Measurements from ENCODE around the gene DENND1A. TPM values are rescaled to one million over a fixed set of nuclear protein-coding genes. Genes with fewer than 3 reads are reported as not detected.

DENND1A gene
- total and polyA plus RNA-seq, 2 experiments from 2014 or later = 13.1 to 28.7 TPM

DNA sequence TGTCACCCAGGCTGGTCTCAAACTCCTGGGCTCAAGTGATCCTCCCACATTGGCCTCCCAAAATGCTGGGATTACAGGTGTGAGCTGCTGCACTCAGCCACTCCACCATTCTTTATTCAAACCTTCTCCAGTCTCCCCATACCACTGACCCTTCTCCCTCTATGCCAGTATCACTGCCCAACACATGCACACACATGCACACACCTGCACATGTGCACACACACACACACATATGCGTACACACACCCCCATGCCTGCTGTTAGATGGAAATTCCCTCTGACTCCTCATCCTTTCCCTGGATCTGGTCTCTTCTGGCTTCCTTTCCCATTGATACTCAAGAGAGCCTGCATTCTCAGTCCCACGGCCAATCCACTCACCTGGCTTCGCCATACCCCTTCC lies 404.0 kb downstream of the DENND1A start:
- H2AFZ ChIP-seq = no peak overlapping the region

More for the DNA sequence above, 404.0 kb downstream of the DENND1A start:
- H3K4me1 ChIP-seq (ENCODE audit: insufficient read depth) = no peaks in the 10 kb centered on the region
- no peak overlapping the region for H3K4me2 ChIP-seq
- H3F3A ChIP-seq (replicated peaks; ENCODE audit: low read depth) = no peaks in the 10 kb centered on the region
- no peak overlapping the region for H3K27ac Mint-ChIP-seq
- H3K27me3 Mint-ChIP-seq (ENCODE audit: insufficient read depth, low read depth, poor library complexity) = peaks cover 5% of the 10 kb centered on the region
- ATAC-seq (no peak; the same call in 2 of the 3 replicates), DNase-seq (ENCODE audit: low spot score) (no peak)
- no peaks in the 10 kb centered on the region for H3K79me2 ChIP-seq (replicated peaks; ENCODE audit: insufficient read depth)
- H3K36me3 Mint-ChIP-seq (ENCODE audit: low read depth) = peaks cover 4% of the 10 kb centered on the region; the same call in 1 of the 3 replicates
- H3K4me3 ChIP-seq = no peak overlapping the region
- no peak overlapping the region for H3K27ac ChIP-seq (ENCODE audit: low read depth)
- no peaks in the 10 kb centered on the region for H3K36me3 ChIP-seq (ENCODE audit: insufficient read depth)
- H3K27me3 ChIP-seq (ENCODE audit: insufficient read depth) = no peaks in the 10 kb centered on the region
- H3K9me3 Mint-ChIP-seq = peaks cover 5% of the 10 kb centered on the region; the same call in 1 of the 3 replicates
- H3K9me2 ChIP-seq (ENCODE audit: insufficient read depth) = no peaks in the 10 kb centered on the region
- peaks cover 6% of the 10 kb centered on the region for H4K20me1 ChIP-seq (replicated peaks; ENCODE audit: insufficient read depth)
- no peak overlapping the region for H3K4me3 Mint-ChIP-seq
- TF ChIP-seq STAT1 (IDR thresholded peaks at IDR 0.05; ENCODE audit: unreplicated experiment) = no peak
- no peak for TF ChIP-seq EZH2 (IDR thresholded peaks at IDR 0.05; ENCODE audit: low read depth, unreplicated experiment)
- no peak for TF ChIP-seq POLR2AphosphoS5 (IDR thresholded peaks at IDR 0.05; ENCODE audit: low read depth)
- TF ChIP-seq EZH2phosphoT487 (IDR thresholded peaks at IDR 0.05; ENCODE audit: unreplicated experiment) = no peak
- TF ChIP-seq, protein P1, sequence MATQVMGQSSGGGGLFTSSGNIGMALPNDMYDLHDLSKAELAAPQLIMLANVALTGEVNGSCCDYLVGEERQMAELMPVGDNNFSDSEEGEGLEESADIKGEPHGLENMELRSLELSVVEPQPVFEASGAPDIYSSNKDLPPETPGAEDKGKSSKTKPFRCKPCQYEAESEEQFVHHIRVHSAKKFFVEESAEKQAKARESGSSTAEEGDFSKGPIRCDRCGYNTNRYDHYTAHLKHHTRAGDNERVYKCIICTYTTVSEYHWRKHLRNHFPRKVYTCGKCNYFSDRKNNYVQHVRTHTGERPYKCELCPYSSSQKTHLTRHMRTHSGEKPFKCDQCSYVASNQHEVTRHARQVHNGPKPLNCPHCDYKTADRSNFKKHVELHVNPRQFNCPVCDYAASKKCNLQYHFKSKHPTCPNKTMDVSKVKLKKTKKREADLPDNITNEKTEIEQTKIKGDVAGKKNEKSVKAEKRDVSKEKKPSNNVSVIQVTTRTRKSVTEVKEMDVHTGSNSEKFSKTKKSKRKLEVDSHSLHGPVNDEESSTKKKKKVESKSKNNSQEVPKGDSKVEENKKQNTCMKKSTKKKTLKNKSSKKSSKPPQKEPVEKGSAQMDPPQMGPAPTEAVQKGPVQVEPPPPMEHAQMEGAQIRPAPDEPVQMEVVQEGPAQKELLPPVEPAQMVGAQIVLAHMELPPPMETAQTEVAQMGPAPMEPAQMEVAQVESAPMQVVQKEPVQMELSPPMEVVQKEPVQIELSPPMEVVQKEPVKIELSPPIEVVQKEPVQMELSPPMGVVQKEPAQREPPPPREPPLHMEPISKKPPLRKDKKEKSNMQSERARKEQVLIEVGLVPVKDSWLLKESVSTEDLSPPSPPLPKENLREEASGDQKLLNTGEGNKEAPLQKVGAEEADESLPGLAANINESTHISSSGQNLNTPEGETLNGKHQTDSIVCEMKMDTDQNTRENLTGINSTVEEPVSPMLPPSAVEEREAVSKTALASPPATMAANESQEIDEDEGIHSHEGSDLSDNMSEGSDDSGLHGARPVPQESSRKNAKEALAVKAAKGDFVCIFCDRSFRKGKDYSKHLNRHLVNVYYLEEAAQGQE (IDR thresholded peaks at IDR 0.05; ENCODE audit: unreplicated experiment) = no peak
- TF ChIP-seq ZNF331 (CRISPR knock-in tag; IDR thresholded peaks at IDR 0.05; ENCODE audit: low read depth) = no peak
- TF ChIP-seq ZNF114 (CRISPR knock-in tag; IDR thresholded peaks at IDR 0.05) = no peak
- no peak for TF ChIP-seq JUNB (IDR thresholded peaks at IDR 0.05; ENCODE audit: unreplicated experiment)
- TF ChIP-seq NANOG (IDR thresholded peaks at IDR 0.05; ENCODE audit: borderline replicate concordance) = no peak
- TF ChIP-seq CREB1 (CRISPR knock-in tag; IDR thresholded peaks at IDR 0.05; ENCODE audit: low read depth) = no peak
- TF ChIP-seq, protein P2, sequence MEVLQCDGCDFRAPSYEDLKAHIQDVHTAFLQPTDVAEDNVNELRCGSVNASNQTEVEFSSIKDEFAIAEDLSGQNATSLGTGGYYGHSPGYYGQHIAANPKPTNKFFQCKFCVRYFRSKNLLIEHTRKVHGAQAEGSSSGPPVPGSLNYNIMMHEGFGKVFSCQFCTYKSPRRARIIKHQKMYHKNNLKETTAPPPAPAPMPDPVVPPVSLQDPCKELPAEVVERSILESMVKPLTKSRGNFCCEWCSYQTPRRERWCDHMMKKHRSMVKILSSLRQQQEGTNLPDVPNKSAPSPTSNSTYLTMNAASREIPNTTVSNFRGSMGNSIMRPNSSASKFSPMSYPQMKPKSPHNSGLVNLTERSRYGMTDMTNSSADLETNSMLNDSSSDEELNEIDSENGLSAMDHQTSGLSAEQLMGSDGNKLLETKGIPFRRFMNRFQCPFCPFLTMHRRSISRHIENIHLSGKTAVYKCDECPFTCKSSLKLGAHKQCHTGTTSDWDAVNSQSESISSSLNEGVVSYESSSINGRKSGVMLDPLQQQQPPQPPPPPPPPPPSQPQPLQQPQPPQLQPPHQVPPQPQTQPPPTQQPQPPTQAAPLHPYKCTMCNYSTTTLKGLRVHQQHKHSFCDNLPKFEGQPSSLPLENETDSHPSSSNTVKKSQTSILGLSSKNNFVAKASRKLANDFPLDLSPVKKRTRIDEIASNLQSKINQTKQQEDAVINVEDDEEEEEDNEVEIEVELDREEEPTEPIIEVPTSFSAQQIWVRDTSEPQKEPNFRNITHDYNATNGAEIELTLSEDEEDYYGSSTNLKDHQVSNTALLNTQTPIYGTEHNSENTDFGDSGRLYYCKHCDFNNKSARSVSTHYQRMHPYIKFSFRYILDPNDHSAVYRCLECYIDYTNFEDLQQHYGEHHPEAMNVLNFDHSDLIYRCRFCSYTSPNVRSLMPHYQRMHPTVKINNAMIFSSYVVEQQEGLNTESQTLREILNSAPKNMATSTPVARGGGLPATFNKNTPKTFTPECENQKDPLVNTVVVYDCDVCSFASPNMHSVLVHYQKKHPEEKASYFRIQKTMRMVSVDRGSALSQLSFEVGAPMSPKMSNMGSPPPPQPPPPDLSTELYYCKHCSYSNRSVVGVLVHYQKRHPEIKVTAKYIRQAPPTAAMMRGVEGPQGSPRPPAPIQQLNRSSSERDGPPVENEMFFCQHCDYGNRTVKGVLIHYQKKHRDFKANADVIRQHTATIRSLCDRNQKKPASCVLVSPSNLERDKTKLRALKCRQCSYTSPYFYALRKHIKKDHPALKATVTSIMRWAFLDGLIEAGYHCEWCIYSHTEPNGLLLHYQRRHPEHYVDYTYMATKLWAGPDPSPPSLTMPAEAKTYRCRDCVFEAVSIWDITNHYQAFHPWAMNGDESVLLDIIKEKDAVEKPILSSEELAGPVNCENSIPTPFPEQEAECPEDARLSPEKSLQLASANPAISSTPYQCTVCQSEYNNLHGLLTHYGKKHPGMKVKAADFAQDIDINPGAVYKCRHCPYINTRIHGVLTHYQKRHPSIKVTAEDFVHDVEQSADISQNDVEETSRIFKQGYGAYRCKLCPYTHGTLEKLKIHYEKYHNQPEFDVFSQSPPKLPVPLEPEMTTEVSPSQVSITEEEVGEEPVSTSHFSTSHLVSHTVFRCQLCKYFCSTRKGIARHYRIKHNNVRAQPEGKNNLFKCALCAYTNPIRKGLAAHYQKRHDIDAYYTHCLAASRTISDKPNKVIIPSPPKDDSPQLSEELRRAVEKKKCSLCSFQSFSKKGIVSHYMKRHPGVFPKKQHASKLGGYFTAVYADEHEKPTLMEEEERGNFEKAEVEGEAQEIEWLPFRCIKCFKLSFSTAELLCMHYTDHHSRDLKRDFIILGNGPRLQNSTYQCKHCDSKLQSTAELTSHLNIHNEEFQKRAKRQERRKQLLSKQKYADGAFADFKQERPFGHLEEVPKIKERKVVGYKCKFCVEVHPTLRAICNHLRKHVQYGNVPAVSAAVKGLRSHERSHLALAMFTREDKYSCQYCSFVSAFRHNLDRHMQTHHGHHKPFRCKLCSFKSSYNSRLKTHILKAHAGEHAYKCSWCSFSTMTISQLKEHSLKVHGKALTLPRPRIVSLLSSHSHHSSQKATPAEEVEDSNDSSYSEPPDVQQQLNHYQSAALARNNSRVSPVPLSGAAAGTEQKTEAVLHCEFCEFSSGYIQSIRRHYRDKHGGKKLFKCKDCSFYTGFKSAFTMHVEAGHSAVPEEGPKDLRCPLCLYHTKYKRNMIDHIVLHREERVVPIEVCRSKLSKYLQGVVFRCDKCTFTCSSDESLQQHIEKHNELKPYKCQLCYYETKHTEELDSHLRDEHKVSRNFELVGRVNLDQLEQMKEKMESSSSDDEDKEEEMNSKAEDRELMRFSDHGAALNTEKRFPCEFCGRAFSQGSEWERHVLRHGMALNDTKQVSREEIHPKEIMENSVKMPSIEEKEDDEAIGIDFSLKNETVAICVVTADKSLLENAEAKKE (CRISPR knock-in tag; IDR thresholded peaks at IDR 0.05) = no peak
- TF ChIP-seq, protein P3, sequence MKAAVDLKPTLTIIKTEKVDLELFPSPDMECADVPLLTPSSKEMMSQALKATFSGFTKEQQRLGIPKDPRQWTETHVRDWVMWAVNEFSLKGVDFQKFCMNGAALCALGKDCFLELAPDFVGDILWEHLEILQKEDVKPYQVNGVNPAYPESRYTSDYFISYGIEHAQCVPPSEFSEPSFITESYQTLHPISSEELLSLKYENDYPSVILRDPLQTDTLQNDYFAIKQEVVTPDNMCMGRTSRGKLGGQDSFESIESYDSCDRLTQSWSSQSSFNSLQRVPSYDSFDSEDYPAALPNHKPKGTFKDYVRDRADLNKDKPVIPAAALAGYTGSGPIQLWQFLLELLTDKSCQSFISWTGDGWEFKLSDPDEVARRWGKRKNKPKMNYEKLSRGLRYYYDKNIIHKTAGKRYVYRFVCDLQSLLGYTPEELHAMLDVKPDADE (IDR thresholded peaks at IDR 0.05) = no peak
- TF ChIP-seq, protein P4, sequence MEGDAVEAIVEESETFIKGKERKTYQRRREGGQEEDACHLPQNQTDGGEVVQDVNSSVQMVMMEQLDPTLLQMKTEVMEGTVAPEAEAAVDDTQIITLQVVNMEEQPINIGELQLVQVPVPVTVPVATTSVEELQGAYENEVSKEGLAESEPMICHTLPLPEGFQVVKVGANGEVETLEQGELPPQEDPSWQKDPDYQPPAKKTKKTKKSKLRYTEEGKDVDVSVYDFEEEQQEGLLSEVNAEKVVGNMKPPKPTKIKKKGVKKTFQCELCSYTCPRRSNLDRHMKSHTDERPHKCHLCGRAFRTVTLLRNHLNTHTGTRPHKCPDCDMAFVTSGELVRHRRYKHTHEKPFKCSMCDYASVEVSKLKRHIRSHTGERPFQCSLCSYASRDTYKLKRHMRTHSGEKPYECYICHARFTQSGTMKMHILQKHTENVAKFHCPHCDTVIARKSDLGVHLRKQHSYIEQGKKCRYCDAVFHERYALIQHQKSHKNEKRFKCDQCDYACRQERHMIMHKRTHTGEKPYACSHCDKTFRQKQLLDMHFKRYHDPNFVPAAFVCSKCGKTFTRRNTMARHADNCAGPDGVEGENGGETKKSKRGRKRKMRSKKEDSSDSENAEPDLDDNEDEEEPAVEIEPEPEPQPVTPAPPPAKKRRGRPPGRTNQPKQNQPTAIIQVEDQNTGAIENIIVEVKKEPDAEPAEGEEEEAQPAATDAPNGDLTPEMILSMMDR (conservative IDR thresholded peaks at IDR 0.05; ENCODE audit: low read depth in 2 of 2) = no peak
- H3K4me1 Mint-ChIP-seq = peaks cover 5% of the 10 kb centered on the region; the same call in 2 of the 3 replicates
